GM23248 (cell line): ENCODE data around the gene PMS1.

Experiments used
- EZH2 ChIP-seq: fragments of 200-600 bp; sonication (generic); IDR thresholded peaks from 2 replicates; pipeline ENCODE4 v1.6.1; 2018; ENCODE audit warnings: antibody characterized with exemption, mild to moderate bottlenecking; ENCODE audit not compliant: insufficient read depth, poor library complexity, severe bottlenecking
- EZH2phosphoT487 ChIP-seq: fragments of 200-600 bp; sonication (generic); IDR thresholded peaks from 2 replicates; pipeline ENCODE4 v1.6.1; 2018; ENCODE audit warnings: antibody characterized with exemption, moderate library complexity, mild to moderate bottlenecking, low read depth; ENCODE audit not compliant: insufficient read depth

GRCh38 chr2:189797902-189798301 is 13.7 kb downstream of the PMS1 start:
- no peak for TF ChIP-seq EZH2phosphoT487
- no peak for TF ChIP-seq EZH2
